HG03460 (cell line): ENCODE results near the gene DEFB124.
"Not testable (repeated sequence)": the region's sequence is repeated elsewhere in the genome, so short reads cannot be mapped to it uniquely, and the experiment has no call there.

Experiments
- ATAC-seq: cut with Tn5 transposase; IDR thresholded peaks from one replicate; pipeline ENCODE4 v1.9.1; 2021; ENCODE audit not compliant: unreplicated experiment

DEFB124 gene

DNA sequence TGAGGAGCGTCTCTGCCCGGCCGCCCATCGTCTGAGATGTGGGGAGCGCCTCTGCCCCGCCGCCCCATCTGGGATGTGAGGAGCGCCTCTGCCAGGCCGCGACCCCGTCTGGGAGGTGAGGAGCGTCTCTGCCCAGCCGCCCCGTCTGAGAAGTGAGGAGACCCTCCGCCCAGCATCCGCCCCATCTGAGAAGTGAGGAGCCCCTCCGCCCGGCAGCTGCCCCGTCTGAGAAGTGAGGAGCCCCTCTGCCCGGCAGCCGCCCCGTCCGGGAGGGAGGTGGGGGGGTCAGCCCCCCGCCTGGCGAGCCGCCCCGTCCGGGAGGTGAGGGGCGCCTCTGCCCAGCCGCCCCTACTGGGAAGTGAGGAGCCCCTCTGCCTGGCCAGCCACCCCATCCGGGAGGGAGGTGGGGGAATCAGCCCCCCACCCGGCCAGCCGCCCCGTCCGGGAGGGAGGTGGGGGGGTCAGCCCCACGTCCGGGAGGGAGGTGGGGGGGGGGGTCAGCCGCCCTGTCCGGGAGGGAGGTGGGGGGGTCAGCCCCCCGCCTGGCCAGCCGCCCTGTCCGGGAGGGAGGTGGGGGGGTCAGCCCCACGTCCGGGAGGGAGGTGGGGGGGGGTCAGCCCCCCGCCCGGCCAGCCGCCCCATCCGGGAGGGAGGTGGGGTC, 47.9 kb downstream of the DEFB124 start:
- ATAC-seq: not testable (repeated sequence)

- no peak for ATAC-seq
These were observed 49.1 kb downstream of the DEFB124 start for GRCh38 chr20:31425797-31426196.

DNA sequence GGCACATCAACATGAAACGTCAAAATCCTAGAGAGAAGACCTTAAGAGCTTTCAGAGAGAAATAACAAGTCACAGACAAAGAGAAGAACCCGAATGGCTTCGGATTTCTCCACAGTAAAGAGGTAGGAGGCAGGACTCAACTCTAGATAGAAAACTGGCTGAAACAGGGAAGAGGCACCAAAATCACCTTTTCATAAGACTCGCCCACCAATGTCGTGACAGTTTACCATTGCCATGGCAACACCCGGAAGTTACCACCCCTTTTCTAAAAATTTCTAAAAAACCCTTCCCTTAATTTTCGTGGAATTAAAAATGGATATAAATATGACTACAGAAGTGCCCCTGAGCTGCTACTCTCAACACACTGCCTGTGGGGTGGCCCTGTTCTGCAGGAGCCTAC, 56.6 kb downstream of the DEFB124 start:
- ATAC-seq: no peak

- no peak for ATAC-seq
These were observed 59.3 kb downstream of the DEFB124 start for GRCh38 chr20:31415653-31416052.
